Panc1 (cell line): ENCODE results near the gene SORL1.

Experiments used
- CTCF ChIP-seq: fragments of 450-650 bp; IDR thresholded peaks from 2 replicates; pipeline ENCODE4 v1.5.1; 2017; ENCODE audit warnings: mild to moderate bottlenecking
- SIN3A ChIP-seq: IDR thresholded peaks from 2 replicates; pipeline ENCODE4 v1.6.1; 2012; ENCODE audit warnings: low read depth, mild to moderate bottlenecking, low read length, moderate library complexity, borderline replicate concordance; ENCODE audit not compliant: insufficient read depth

DNA sequence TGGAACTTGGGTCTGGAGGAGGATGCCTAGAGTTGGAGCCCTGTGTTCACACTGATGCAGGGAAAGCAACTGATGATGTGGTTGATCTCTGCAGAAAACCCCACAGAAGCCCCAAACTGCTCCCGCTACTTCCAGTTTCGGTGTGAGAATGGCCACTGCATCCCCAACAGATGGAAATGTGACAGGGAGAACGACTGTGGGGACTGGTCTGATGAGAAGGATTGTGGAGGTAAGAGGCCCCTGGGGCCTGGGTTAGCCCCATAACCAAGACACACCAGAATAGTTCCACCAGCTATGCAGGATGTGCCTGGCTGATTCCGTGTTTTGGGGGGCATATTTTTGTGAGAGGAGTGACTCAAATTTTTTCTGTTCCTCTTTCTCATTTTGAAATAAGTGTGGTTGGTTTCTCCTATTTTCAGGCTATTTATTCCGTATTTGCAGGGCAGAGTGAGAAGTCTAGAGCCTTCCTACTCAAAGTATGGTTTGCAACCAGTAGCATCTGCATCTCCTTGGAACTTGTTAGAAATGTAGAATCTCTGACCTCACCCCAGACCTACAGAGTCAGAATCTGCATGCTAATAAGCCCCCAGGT lies 137.9 kb downstream of the SORL1 start:
- TF ChIP-seq SIN3A (no peak), CTCF (no peak)
